GM12865 (cell line): Measurements from ENCODE around the gene CSMD2.

Experiments
- DNase-seq: peaks from one replicate; pipeline ENCODE4 v3.0.0; 2010; ENCODE audit warnings: low read depth
- H3K4me3 ChIP-seq: 2 replicates; pipeline ENCODE4 v1.5.1; 2011; ENCODE audit warnings: mild to moderate bottlenecking, low read depth, low read length, control low read depth
- CTCF ChIP-seq: IDR thresholded peaks from 2 replicates; pipeline ENCODE4 v1.5.1; 2011; ENCODE audit warnings: low read length, control low read depth, low read depth, inconsistent platforms; ENCODE audit not compliant: insufficient read depth; ENCODE audit errors: missing control alignments

Gene CSMD2

GRCh38 chr1:33470495-33471012 lies 694.5 kb downstream of the CSMD2 start:
- peak; percentile 83 for TF ChIP-seq CTCF
- no peak overlapping the region for H3K4me3 ChIP-seq
- DNase-seq: peak; percentile 80

- H3K4me3 ChIP-seq: no peak overlapping the region
- TF ChIP-seq CTCF: no peak
- DNase-seq: no peak
These were observed 695.3 kb downstream of the CSMD2 start for GRCh38 chr1:33469691-33470090.

GRCh38 chr1:33468967-33469366 lies 696.1 kb downstream of the CSMD2 start:
- TF ChIP-seq CTCF: no peak
- DNase-seq: no peak
- no peak overlapping the region for H3K4me3 ChIP-seq

GRCh38 chr1:33468531-33468930 lies 696.5 kb downstream of the CSMD2 start:
- H3K4me3 ChIP-seq: no peak overlapping the region
- DNase-seq: no peak
- no peak for TF ChIP-seq CTCF

GRCh38 chr1:33468011-33468410 lies 697.0 kb downstream of the CSMD2 start:
- no peak for DNase-seq
- H3K4me3 ChIP-seq: no peak overlapping the region
- TF ChIP-seq CTCF: no peak

GRCh38 chr1:33466159-33466558 lies 698.9 kb downstream of the CSMD2 start:
- no peak for DNase-seq
- no peak overlapping the region for H3K4me3 ChIP-seq
- no peak for TF ChIP-seq CTCF

- no peak overlapping the region for H3K4me3 ChIP-seq
- DNase-seq: no peak
- TF ChIP-seq CTCF: no peak
These were observed 699.7 kb downstream of the CSMD2 start for GRCh38 chr1:33465316-33465715.
